GM12878 (cell line): Measurements from ENCODE around the gene GGT6. TPM values are rescaled to one million over a fixed set of nuclear protein-coding genes. Genes with fewer than 3 reads are reported as not detected.

Experiments used
- ATAC-seq: fragments of 200-7000 bp; cut with Tn5 transposase; 3 replicates; pipeline ENCODE4 v1.9.1; 2020; ENCODE audit warnings: mild to moderate bottlenecking, moderate library complexity
- BruUV-seq: library from RNA; stranded (reverse); fragments of 400-500 nt; replicated peaks from 2 replicates; lab custom pipeline; 2021; lab: Mats Ljungman, UMichigan
- CTCF ChIA-PET: fragments of 300-600 bp; sonication (Branson Sonifier 250); formaldehyde crosslinking; extraction: SDS; loops from one replicate; lab custom pipeline; 2021; ENCODE audit warnings: inconsistent platforms; lab: Yijun Ruan, JAX
- POLR2A ChIA-PET: fragments of 350-600 bp; formaldehyde crosslinking; extraction: SDS; loops from one replicate; lab custom pipeline; 2021; ENCODE audit warnings: inconsistent platforms; lab: Charles Lee
- RAD21 ChIA-PET: fragments of 300-600 bp; sonication (Branson Sonifier 250); formaldehyde crosslinking; loops from one replicate; lab custom pipeline; 2023; ENCODE audit warnings: antibody characterized with exemption; ENCODE audit not compliant: unreplicated experiment; lab: Charles Lee
- SMC1A ChIA-PET: fragments of 300-600 bp; sonication (Branson Sonifier 250); formaldehyde crosslinking; loops from one replicate; lab custom pipeline; 2023; ENCODE audit not compliant: unreplicated experiment, uncharacterized antibody; lab: Charles Lee
- DNase-seq: peaks from one replicate; pipeline ENCODE4 v3.0.0-alpha.2; 2011; ENCODE audit warnings: low read depth, low spot score
- FAIRE-seq: peaks from 3 replicates; lab custom pipeline; 2011; peaks lifted over from hg19 to GRCh38; lab: Jason Lieb, UNC
- H2AFZ ChIP-seq: 2 replicates; pipeline ENCODE4 v1.6.0; 2011; ENCODE audit warnings: low read depth, low read length, control low read depth; ENCODE audit not compliant: control insufficient read depth
- H3K27ac ChIP-seq: 2 replicates; pipeline ENCODE4 v1.5.1; 2011; ENCODE audit warnings: control low read depth; ENCODE audit not compliant: control insufficient read depth, insufficient read depth
- H3K27me3 ChIP-seq, 2 experiments: replicated peaks in 1 of 2; 2 replicates each; pipeline versions ENCODE4 v1.6.0 to v1.6.1; 2011; ENCODE audit warnings: low read length in 1 of 2; ENCODE audit not compliant: control insufficient read depth in 2 of 2, insufficient read depth in 2 of 2
- H3K36me3 ChIP-seq, 2 experiments: 2 replicates each; pipeline ENCODE4 v1.5.1; 2011; ENCODE audit warnings: low read length in 1 of 2; ENCODE audit not compliant: control insufficient read depth in 2 of 2, insufficient read depth in 2 of 2
- H3K4me1 ChIP-seq: 2 replicates; pipeline ENCODE4 v1.6.1; 2011; ENCODE audit warnings: mild to moderate bottlenecking, low read length, moderate library complexity, mixed read lengths; ENCODE audit not compliant: control insufficient read depth, insufficient read depth
- H3K4me2 ChIP-seq: 2 replicates; pipeline ENCODE4 v1.6.0; 2011; ENCODE audit warnings: control low read depth; ENCODE audit not compliant: control insufficient read depth, insufficient read depth
- H3K4me3 ChIP-seq: fragments of 200-600 bp; sonication (generic); 2 replicates; pipeline ENCODE4 v1.5.1; 2016
- H3K79me2 ChIP-seq: 2 replicates; pipeline ENCODE4 v1.6.0; 2011; ENCODE audit warnings: low read length; ENCODE audit not compliant: control insufficient read depth, insufficient read depth
- H3K9ac ChIP-seq: 2 replicates; pipeline ENCODE4 v1.8.0; 2011; ENCODE audit warnings: low read length, control low read depth, mixed read lengths; ENCODE audit not compliant: control insufficient read depth, insufficient read depth
- H3K9me3 ChIP-seq: replicated peaks from 3 replicates; pipeline ENCODE4 v1.5.1; 2011; ENCODE audit warnings: mild to moderate bottlenecking, low read length; ENCODE audit not compliant: control insufficient read depth, insufficient read depth
- H4K20me1 ChIP-seq: 2 replicates; pipeline ENCODE4 v1.6.0; 2011; ENCODE audit not compliant: control insufficient read depth, insufficient read depth
- ASH2L ChIP-seq: fragments of 300-600, 200-600 bp; sonication (generic); IDR thresholded peaks from 2 replicates; pipeline ENCODE4 v1.6.1; 2017; ENCODE audit warnings: low read depth, mild to moderate bottlenecking, borderline replicate concordance
- CEBPZ ChIP-seq: fragments of 150-350 bp; IDR thresholded peaks from 2 replicates; pipeline ENCODE4 v1.6.1; 2016; ENCODE audit warnings: low read depth, low read length
- CREM ChIP-seq: IDR thresholded peaks from 2 replicates; pipeline ENCODE4 v1.6.1; 2014; ENCODE audit warnings: antibody characterized with exemption, low read depth
- MTA2 ChIP-seq: fragments of 450-650 bp; IDR thresholded peaks from 2 replicates; pipeline ENCODE4 v1.6.1; 2016; ENCODE audit warnings: low read depth, mild to moderate bottlenecking, moderate library complexity
- MTA3 ChIP-seq: IDR thresholded peaks from 2 replicates; pipeline ENCODE4 v1.6.1; 2012; ENCODE audit warnings: low read length, inconsistent platforms, borderline replicate concordance
- MYB ChIP-seq: fragments of 150-350 bp; IDR thresholded peaks from 2 replicates; pipeline ENCODE4 v1.6.1; 2014; ENCODE audit warnings: mild to moderate bottlenecking, low read depth, low read length, borderline replicate concordance
- NFYA ChIP-seq: IDR thresholded peaks from 2 replicates; pipeline ENCODE4 v1.6.1; 2011; ENCODE audit warnings: low read depth, mild to moderate bottlenecking, low read length, improper control_type of control experiment, borderline replicate concordance
- PAX5 ChIP-seq: IDR thresholded peaks from 2 replicates; pipeline ENCODE4 v1.6.1; 2011; ENCODE audit warnings: low read depth, low read length, borderline replicate concordance
- SMAD1 ChIP-seq: fragments of 450-650 bp; IDR thresholded peaks from 2 replicates; pipeline ENCODE4 v1.6.1; 2018; ENCODE audit warnings: mild to moderate bottlenecking, low read depth; ENCODE audit not compliant: partially characterized antibody
- SREBF1 ChIP-seq: IDR thresholded peaks from 2 replicates; pipeline ENCODE4 v1.6.1; 2012; ENCODE audit warnings: mild to moderate bottlenecking, low read length
- SUZ12 ChIP-seq: fragments of 200-600 bp; sonication (generic); IDR thresholded peaks from one replicate; pipeline ENCODE4 v1.6.1; 2018; ENCODE audit warnings: antibody characterized with exemption, mild to moderate bottlenecking; ENCODE audit not compliant: unreplicated experiment
- ZSCAN29 ChIP-seq: fragments of 450-650 bp; IDR thresholded peaks from 2 replicates; pipeline ENCODE4 v1.6.1; 2017; ENCODE audit warnings: mild to moderate bottlenecking, moderate library complexity
- WGBS: methylation state at CpG from one replicate; pipeline ENCODE4 v1.1.6; 2016; ENCODE audit warnings: low lambda C conversion rate; ENCODE audit not compliant: insufficient replicate concordance, insufficient coverage; ENCODE audit errors: missing lambda C conversion rate; 5-methylcytosine and 5-hydroxymethylcytosine counted together
- in situ Hi-C: fragments of 300-500 bp; cut with MboI; formaldehyde crosslinking; loops from 9 replicates; pipeline ENCODE4 v1.14.3; 2018; ENCODE audit warnings: mixed read lengths
- intact Hi-C: fragments of 100-400 bp; cut with micrococcal nuclease; formaldehyde crosslinking; loops from one replicate; pipeline ENCODE4 v1.14.2; 2022; ENCODE audit not compliant: unreplicated experiment
- polyA plus RNA-seq, 11 experiments: library from polyadenylated mRNA; depleted of rRNA in 4 of 11; unstranded in 6 of 11; stranded (reverse) in 5 of 11; fragments of >200 nt; fragmentation: Nextera tagmentation in 4 of 11; fragmentation: Illumina TruSeq in 1 of 11; extraction: Ambion mirVana in 4 of 11; extraction: Trizol in 1 of 11; gene quantifications; 1 replicate in 1 of 11; 2 replicates in 10 of 11; pipeline versions ENCODE4 v1.2.1 to v1.2.3, GENCODE V29; 2011 to 2016; ENCODE audit warnings: inconsistent platforms in 2 of 11, missing spikeins in 2 of 11, low read depth in 1 of 11
- total RNA-seq, 4 experiments: library from RNA; depleted of rRNA in 3 of 4; stranded (reverse); fragments of >200 nt in 3 of 4; fragmentation: Illumina TruSeq in 1 of 4; extraction: Trizol in 1 of 4; gene quantifications; 2 replicates each; pipeline versions ENCODE4 v1.2.1 to v1.2.3, GENCODE V29; 2013 to 2021
- TF ChIP-seq, protein P1 (sequence below): fragments of 450-650 bp; IDR thresholded peaks from 2 replicates; pipeline ENCODE4 v1.6.1; 2014; ENCODE audit warnings: mild to moderate bottlenecking
- TF ChIP-seq, protein P2 (sequence below): IDR thresholded peaks from 2 replicates; pipeline ENCODE4 v1.6.1; 2012; ENCODE audit warnings: low read depth, low read length, improper control_type of control experiment

GGT6 gene
- total and polyA plus RNA-seq, 10 of the 15 experiments (the other 5 are each of a cell fraction or from before 2014, with no cell fraction given) = 0.01 to 0.26 (median 0.13) TPM; not detected in 5

GRCh38 chr17:4588898-4589625, 28.7 kb upstream of the GGT6 start:
- ChIA-PET SMC1A (no interaction called here), CTCF (no interaction called here), RAD21 (no interaction called here), POLR2A (no interaction called here)
- in situ Hi-C loops (no loop called here), intact Hi-C loops (no loop called here)
- H3K79me2 ChIP-seq = no peaks in the 10 kb centered on the region
- FAIRE-seq (no peak), DNase-seq (no peak), ATAC-seq (no peak)
- H3K27me3 ChIP-seq = peaks cover 6 to 7% of the 10 kb centered on the region in 2 experiments
- H3K4me3 ChIP-seq = no peak overlapping the region
- 25% methylated on average over 21 of the region's 22 CpGs for WGBS
- no peak overlapping the region for H3K4me2 ChIP-seq
- no peak overlapping the region for H3K27ac ChIP-seq
- no peaks in the 10 kb centered on the region for H3K36me3 ChIP-seq
- H3K9ac ChIP-seq = no peak overlapping the region
- no peaks in the 10 kb centered on the region for H3K9me3 ChIP-seq
- H2AFZ ChIP-seq = no peak overlapping the region
- no peaks in the 10 kb centered on the region for H3K4me1 ChIP-seq
- no peaks in the 10 kb centered on the region; the same call in none of the 2 replicates for H4K20me1 ChIP-seq
- TF ChIP-seq, protein P1, sequence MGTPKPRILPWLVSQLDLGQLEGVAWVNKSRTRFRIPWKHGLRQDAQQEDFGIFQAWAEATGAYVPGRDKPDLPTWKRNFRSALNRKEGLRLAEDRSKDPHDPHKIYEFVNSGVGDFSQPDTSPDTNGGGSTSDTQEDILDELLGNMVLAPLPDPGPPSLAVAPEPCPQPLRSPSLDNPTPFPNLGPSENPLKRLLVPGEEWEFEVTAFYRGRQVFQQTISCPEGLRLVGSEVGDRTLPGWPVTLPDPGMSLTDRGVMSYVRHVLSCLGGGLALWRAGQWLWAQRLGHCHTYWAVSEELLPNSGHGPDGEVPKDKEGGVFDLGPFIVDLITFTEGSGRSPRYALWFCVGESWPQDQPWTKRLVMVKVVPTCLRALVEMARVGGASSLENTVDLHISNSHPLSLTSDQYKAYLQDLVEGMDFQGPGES = no peak
- TF ChIP-seq MYB (no peak), MTA3 (no peak), ZSCAN29 (no peak), MTA2 (no peak), NFYA (no peak), SMAD1 (no peak), SREBF1 (no peak), ASH2L (no peak), CREM (no peak), SUZ12 (no peak), CEBPZ (no peak), PAX5 (no peak)
- TF ChIP-seq, protein P2, sequence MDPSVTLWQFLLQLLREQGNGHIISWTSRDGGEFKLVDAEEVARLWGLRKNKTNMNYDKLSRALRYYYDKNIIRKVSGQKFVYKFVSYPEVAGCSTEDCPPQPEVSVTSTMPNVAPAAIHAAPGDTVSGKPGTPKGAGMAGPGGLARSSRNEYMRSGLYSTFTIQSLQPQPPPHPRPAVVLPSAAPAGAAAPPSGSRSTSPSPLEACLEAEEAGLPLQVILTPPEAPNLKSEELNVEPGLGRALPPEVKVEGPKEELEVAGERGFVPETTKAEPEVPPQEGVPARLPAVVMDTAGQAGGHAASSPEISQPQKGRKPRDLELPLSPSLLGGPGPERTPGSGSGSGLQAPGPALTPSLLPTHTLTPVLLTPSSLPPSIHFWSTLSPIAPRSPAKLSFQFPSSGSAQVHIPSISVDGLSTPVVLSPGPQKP = no peak
- BruUV-seq = no TSS peak
